Spleen (tissue), 11 donors: ENCODE results near the gene KATNAL1. TPM values are rescaled to one million over a fixed set of nuclear protein-coding genes. Genes with fewer than 3 reads are reported as not detected.

ENCODE experiments used
- DNase-seq: peaks from one replicate; pipeline ENCODE4 v3.0.0-alpha.2; 2020
- H3K27ac ChIP-seq, 8 donors: fragments of 200-600 bp; sonication (generic) in 7 of 8; 1 replicate in 4 of 8; 2 replicates in 4 of 8; pipeline versions ENCODE4 v1.5.0 to v1.8.0; 2016 to 2021; ENCODE audit warnings: inconsistent platforms in 4 of 8, mild to moderate bottlenecking in 4 of 8, moderate library complexity in 1 of 8
- H3K27me3 ChIP-seq, 7 donors: fragments of 200-600 bp; sonication (generic) in 6 of 7; replicated peaks in 1 of 7; 1 replicate in 4 of 7; 2 replicates in 3 of 7; pipeline versions ENCODE4 v1.5.0 to v1.8.0; 2016 to 2021; ENCODE audit warnings: inconsistent platforms in 3 of 7, mild to moderate bottlenecking in 1 of 7
- H3K36me3 ChIP-seq, 6 donors: fragments of 200-600 bp; sonication (generic) in 5 of 6; 1 replicate in 4 of 6; 2 replicates in 2 of 6; pipeline versions ENCODE4 v1.5.0 to v1.8.0; 2016 to 2021; ENCODE audit warnings: inconsistent platforms in 2 of 6
- H3K4me1 ChIP-seq, 6 donors: fragments of 200-600 bp; sonication (generic) in 5 of 6; 1 replicate in 3 of 6; 2 replicates in 3 of 6; pipeline versions ENCODE4 v1.5.0 to v1.8.0; 2016 to 2021; ENCODE audit warnings: inconsistent platforms in 3 of 6
- H3K4me3 ChIP-seq, 8 donors: fragments of 200-600 bp; sonication (generic) in 7 of 8; 1 replicate in 4 of 8; 2 replicates in 4 of 8; pipeline versions ENCODE4 v1.5.0 to v1.8.0; 2016 to 2021; ENCODE audit warnings: inconsistent platforms in 4 of 8, mild to moderate bottlenecking in 4 of 8, moderate library complexity in 2 of 8
- H3K9me3 ChIP-seq, 8 donors: fragments of 200-600 bp; sonication (generic) in 7 of 8; 1 replicate in 4 of 8; 2 replicates in 4 of 8; pipeline versions ENCODE4 v1.5.0 to v1.8.0; 2016 to 2021; ENCODE audit warnings: inconsistent platforms in 4 of 8
- POLR2A ChIP-seq, 3 donors: fragments of 450-650 bp; IDR thresholded peaks; one replicate each; pipeline ENCODE4 v1.5.1; 2017; ENCODE audit warnings: antibody characterized with exemption in 3 of 3, mild to moderate bottlenecking in 1 of 3
- POLR2AphosphoS5 ChIP-seq, 3 donors: sonication (generic); formaldehyde crosslinking; IDR thresholded peaks; one replicate each; pipeline ENCODE4 v1.5.1; 2017; ENCODE audit warnings: antibody characterized with exemption in 3 of 3
- WGBS, 5 donors: extraction: QIAGEN DNeasy Blood & Tissue Kit in 3 of 5; methylation state at CpG; one replicate each; pipeline versions ENCODE4 v1.1.5 to v1.1.7; 2013 to 2018; 5-methylcytosine and 5-hydroxymethylcytosine counted together
- intact Hi-C: fragments of 100-400 bp; cut with DNase I; formaldehyde crosslinking; loops from one replicate; pipeline ENCODE4 v1.15.0; 2023; ENCODE audit warnings: low total_unique reads
- polyA plus RNA-seq, 3 donors: library from polyadenylated mRNA; stranded (reverse); fragments of 200-250 nt; gene quantifications; one replicate each; pipeline ENCODE4 v1.2.1, GENCODE V29; 2013
- total RNA-seq, 7 donors: library from RNA; depleted of rRNA in 3 of 7; stranded (reverse); fragments of >200 nt in 3 of 7; fragmentation: NEBNext Ultra II Directional in 4 of 7; extraction: Animal tissue kit (Norgen Biotek cat#: 25700) in 4 of 7; gene quantifications; one replicate each; pipeline versions ENCODE4 v1.1.0 to v1.2.1, GENCODE V29; 2016 to 2021
- TF ChIP-seq, protein P1 (sequence below), 11 experiments: fragments of 200-600 bp in 7 of 11; fragments of 450-650 bp in 4 of 11; sonication (generic) in 4 of 11; IDR thresholded peaks in 8 of 11; conservative IDR thresholded peaks in 3 of 11; 1 replicate in 7 of 11; 2 replicates in 4 of 11; pipeline versions ENCODE4 v1.4.0 to v1.8.0; 2016 to 2021; ENCODE audit warnings: antibody characterized with exemption in 11 of 11, inconsistent platforms in 4 of 11, mild to moderate bottlenecking in 1 of 11
- donor health status: healthy with polysubstance abuse.
- donor health status: DM: no; HTN: no; CAD: no; lungs with moderate emphysema.
- donor health status: DM: no; HTN: no; CAD: no.
- donor health status: Bipolar disorder and iron deficiency.
- donor health status: healthy.
- donor health status: DM: no; HTN: no; CAD: no.
- donor health status: DM: yes; HTN: yes; CAD: no.

KATNAL1 gene
- total and polyA plus RNA-seq, 10 donors: 0.78 to 17.6 (median 9.5) TPM

DNA sequence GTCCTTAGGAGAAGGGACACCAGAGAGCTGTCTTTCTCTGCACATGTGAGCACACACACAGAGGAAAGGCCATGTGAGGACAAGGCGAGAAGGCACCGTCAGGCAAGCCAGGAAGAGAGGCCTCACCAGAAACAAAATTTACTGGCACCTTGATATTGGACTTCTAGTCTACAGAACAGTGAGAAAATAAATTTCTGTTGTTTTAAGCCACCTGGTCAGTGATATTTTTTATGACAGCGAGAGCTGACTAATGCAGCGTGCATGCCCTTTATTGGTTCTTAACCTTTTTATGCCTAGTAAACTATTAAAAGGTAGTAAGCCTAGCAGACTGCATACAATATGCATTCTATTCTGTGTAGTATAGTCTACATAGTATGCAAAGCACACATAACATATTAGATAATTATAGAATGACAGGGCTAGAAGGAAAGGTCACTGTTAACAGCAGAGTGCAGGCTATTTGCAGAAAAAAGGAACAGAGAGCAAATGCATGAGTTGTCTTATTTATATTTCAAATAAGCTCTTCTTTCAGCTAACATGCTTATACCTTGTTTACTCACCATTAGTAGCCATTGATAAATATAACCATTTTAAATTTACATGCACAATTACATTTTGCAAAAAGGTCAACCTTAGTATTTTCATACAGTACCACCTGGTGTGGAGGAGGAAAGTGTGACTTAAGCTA, 25.2 kb upstream of the KATNAL1 start:
- no peak overlapping the region for H3K4me3 ChIP-seq
- no peak overlapping the region for H3K27ac ChIP-seq
- DNase-seq: no peak
- H3K27me3 ChIP-seq: no peaks in the 10 kb centered on the region
- TF ChIP-seq POLR2A (IDR thresholded peaks at IDR 0.05) (no peak), POLR2AphosphoS5 (IDR thresholded peaks at IDR 0.05) (no peak)
- TF ChIP-seq, protein P1, sequence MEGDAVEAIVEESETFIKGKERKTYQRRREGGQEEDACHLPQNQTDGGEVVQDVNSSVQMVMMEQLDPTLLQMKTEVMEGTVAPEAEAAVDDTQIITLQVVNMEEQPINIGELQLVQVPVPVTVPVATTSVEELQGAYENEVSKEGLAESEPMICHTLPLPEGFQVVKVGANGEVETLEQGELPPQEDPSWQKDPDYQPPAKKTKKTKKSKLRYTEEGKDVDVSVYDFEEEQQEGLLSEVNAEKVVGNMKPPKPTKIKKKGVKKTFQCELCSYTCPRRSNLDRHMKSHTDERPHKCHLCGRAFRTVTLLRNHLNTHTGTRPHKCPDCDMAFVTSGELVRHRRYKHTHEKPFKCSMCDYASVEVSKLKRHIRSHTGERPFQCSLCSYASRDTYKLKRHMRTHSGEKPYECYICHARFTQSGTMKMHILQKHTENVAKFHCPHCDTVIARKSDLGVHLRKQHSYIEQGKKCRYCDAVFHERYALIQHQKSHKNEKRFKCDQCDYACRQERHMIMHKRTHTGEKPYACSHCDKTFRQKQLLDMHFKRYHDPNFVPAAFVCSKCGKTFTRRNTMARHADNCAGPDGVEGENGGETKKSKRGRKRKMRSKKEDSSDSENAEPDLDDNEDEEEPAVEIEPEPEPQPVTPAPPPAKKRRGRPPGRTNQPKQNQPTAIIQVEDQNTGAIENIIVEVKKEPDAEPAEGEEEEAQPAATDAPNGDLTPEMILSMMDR (IDR thresholded peaks at IDR 0.05 in 8 of 11, conservative IDR thresholded peaks at IDR 0.05 in 3 of 11): no peak
- intact Hi-C loops: loop anchor here (10.0 kb wide), 1 partner anchor 198 kb away; no protein-coding TSS in a partner anchor
- H3K9me3 ChIP-seq: no peaks in the 10 kb centered on the region
- peaks cover 0 to 32% (median 3%) of the 10 kb centered on the region in 6 donors for H3K4me1 ChIP-seq
- 82 to 89% (median 86%) methylated on average over 4 of the region's 4 CpGs for WGBS, 5 donors
- no peaks in the 10 kb centered on the region for H3K36me3 ChIP-seq

GRCh38 chr13:30331331-30331771, 24.0 kb upstream of the KATNAL1 start:
- intact Hi-C loops: loop anchor here (10.0 kb wide), 1 partner anchor 197 kb away; no protein-coding TSS in a partner anchor
- Histone ChIP-seq H3K9me3 (no peaks in the 10 kb centered on the region), H3K4me1 (peaks cover 0 to 32% (median 3%) of the 10 kb centered on the region in 6 donors), H3K36me3 (no peaks in the 10 kb centered on the region), H3K4me3 (no peak overlapping the region), H3K27ac (no peak overlapping the region), H3K27me3 (no peaks in the 10 kb centered on the region)
- no peak for DNase-seq
- TF ChIP-seq POLR2A (IDR thresholded peaks at IDR 0.05) (no peak), POLR2AphosphoS5 (IDR thresholded peaks at IDR 0.05) (no peak)
- TF ChIP-seq, protein P1 (IDR thresholded peaks at IDR 0.05 in 8 of 11, conservative IDR thresholded peaks at IDR 0.05 in 3 of 11): no peak
- WGBS, 5 donors: 64 to 84% (median 79%) methylated on average over 5 of the region's 5 CpGs

DNA sequence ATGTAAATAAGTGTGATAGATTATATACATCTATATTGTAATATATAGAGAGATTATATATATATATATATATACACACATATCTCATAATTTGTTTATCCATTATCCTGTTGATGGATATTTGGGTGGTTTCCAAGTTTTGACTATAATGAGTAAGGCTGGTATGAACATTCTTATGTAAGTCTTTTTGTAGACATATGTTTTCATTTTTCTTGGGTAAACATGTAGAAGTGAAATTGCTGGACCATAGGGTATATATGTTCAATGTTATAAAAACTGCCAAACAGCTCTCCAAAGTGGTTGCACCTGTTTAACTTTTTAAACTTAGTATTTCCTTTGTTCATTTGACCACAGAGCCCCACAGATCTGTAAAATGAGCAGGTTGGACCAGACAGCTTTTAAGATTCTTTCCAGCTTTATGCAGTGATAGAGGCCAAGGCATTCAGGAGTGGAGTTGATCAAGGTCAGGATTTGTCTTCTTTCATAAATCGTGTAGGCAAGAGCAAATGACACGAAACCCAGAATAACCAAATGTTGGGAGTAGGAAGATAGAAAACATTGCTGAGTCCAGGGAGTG, 21.7 kb upstream of the KATNAL1 start:
- no peak overlapping the region for H3K27ac ChIP-seq
- intact Hi-C loops: no loop called here
- no peaks in the 10 kb centered on the region for H3K9me3 ChIP-seq
- H3K36me3 ChIP-seq: no peaks in the 10 kb centered on the region
- peaks cover 0 to 23% (median 3%) of the 10 kb centered on the region in 6 donors for H3K4me1 ChIP-seq
- DNase-seq: no peak
- H3K4me3 ChIP-seq: no peak overlapping the region
- H3K27me3 ChIP-seq: no peaks in the 10 kb centered on the region
- WGBS, 5 donors: 78 to 91% (median 88%) methylated on average over 2 of the region's 2 CpGs
- TF ChIP-seq, protein P1 (IDR thresholded peaks at IDR 0.05 in 8 of 11, conservative IDR thresholded peaks at IDR 0.05 in 3 of 11): no peak
- no peak for TF ChIP-seq POLR2AphosphoS5 (IDR thresholded peaks at IDR 0.05)
- no peak for TF ChIP-seq POLR2A (IDR thresholded peaks at IDR 0.05)

DNA sequence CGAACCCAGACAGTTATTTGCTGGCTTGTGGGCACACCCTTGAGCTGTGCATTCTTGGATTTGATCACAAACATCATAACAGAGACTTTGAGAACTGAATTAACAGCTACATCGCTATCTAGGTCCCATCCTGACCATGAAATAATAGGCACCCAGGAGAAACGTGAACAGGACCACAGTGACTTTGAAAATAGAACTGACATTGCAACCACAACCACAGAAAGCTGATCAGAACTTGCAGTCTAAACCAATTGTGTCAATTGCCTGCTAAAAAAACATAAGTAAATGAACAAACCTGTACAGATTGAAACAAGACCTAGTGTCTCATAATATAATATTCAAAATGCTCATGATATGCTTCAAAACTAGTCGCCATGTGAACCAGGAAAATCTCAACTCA, 18.3 kb upstream of the KATNAL1 start:
- 74 to 82% (median 79%) methylated on average over 4 of the region's 4 CpGs for WGBS, 5 donors
- H3K27me3 ChIP-seq: no peaks in the 10 kb centered on the region
- no peaks in the 10 kb centered on the region for H3K36me3 ChIP-seq
- H3K9me3 ChIP-seq: no peaks in the 10 kb centered on the region
- no peak for TF ChIP-seq POLR2A (IDR thresholded peaks at IDR 0.05)
- no peak for TF ChIP-seq POLR2AphosphoS5 (IDR thresholded peaks at IDR 0.05)
- TF ChIP-seq, protein P1 (IDR thresholded peaks at IDR 0.05 in 8 of 11, conservative IDR thresholded peaks at IDR 0.05 in 3 of 11): no peak
- no peaks in the 10 kb centered on the region for H3K4me1 ChIP-seq
- no peak for DNase-seq
- H3K27ac ChIP-seq: no peak overlapping the region
- intact Hi-C loops: no loop called here
- H3K4me3 ChIP-seq: no peak overlapping the region
